Activated gamma-delta T cell (primary cell): ENCODE data around the gene MTFMT.
A peak's percentile ranks its signal among the peaks of the same experiment; 100 is the strongest.
"Not testable (repeated sequence)": the region's sequence is repeated elsewhere in the genome, so short reads cannot be mapped to it uniquely, and the experiment has no call there.

Source experiments
- DNase-seq: peaks from one replicate; lab custom pipeline; 2025; lab: John Stamatoyannopoulos, UW

Gene MTFMT

GRCh38 chr15:65060641-65061397 lies 31.4 kb upstream of the MTFMT start:
- DNase-seq: no peak

DNA sequence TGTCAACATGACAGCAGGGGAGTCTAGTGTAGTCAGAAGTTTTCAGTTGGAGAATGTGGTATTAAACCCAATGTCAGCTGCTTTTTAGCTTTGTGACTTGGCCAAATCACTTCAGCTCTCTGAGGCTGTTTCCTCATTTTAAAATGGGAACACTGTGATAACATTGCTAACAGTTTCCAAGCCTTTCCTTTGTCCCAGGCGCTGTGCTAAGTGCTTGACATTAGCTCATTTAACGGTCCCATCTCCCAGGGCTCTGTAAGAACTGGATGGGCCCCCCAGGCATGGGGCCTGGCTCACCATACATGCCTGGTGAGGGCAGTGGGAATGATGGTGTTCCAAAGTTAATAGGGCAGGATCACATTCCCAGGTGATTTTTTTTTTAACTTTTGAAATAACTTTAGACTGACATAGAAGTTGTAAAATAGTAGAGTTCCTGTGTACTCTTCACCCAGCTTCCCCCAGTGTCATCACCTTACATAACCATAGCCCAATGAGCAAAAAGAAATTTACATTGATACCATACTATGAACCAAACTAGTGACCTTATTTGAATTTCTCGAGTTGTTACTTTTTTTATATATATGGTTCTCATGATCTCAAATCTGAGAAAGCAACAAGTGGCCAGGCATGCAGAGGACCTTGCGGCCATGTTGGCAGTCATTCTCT lies 30.6 kb upstream of the MTFMT start:
- no peak for DNase-seq

- DNase-seq: no peak
Observed at GRCh38 chr15:65059369-65059750, 29.9 kb upstream of the MTFMT start.

DNA sequence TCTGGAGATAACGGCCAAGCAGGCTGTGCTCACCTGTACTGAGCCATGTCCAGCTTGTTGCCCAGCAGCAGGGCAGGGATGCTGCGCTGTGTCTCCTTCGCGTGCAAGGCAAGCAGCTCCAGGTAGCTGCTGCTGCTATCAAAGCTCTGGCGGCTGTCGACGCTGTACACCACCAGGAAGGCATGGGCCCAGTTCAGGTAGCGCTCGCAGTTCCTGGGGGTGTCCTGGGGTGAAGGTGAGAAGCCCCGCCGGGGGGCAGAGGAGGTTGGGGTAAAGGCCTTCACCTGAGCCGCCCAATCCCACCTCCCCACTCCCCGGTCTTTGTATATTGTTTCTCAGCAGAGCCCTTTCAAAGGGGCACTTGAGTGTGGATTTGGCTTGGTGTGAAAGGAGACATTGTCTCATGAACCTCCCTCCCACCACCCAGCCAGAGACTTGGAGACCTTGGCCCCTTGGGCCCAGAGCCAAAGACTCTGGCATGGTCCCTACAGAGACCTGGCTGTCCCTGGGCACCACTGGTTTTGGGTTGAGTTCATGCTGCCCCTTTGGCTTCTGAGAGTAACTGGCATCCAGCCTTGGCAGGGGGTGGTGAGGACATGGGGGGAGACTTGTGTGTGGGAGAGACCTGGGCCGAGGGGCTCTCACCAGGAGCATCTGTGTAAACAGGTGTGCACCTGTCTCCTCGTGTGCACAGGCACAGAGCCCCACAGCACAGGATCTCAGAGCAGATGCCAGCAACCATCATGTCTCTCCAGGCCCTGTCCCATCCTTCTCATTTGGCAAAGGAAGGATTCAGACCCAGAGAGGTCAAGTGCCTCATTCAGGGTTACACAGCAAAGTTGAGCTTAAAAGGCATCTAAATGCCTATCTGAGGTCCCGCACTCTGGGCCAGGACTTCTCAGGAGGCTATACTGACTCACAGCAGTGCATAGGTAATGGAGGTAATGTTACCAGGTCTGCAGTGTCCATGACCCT lies 29.2 kb upstream of the MTFMT start:
- no peak for DNase-seq

DNA sequence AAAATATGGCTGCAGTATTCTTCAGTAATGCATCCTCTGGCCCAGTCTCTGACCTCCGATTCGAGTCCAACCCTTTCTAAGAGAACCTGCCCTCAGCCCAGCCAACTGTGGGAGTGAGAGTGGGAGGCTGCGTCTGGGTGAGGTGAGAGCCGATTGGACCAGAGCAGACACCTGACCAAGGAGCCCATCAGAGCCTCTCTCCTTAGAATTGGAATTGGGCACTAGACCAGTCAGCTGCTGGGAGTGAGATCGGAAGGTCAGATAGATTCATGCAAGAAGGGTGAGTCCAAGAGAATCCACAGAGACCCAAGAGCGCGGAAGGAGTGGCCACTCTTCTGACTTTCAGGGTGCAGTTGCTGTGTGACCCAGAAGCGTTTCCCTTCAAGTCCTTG lies 28.1 kb upstream of the MTFMT start:
- DNase-seq: no peak

DNA sequence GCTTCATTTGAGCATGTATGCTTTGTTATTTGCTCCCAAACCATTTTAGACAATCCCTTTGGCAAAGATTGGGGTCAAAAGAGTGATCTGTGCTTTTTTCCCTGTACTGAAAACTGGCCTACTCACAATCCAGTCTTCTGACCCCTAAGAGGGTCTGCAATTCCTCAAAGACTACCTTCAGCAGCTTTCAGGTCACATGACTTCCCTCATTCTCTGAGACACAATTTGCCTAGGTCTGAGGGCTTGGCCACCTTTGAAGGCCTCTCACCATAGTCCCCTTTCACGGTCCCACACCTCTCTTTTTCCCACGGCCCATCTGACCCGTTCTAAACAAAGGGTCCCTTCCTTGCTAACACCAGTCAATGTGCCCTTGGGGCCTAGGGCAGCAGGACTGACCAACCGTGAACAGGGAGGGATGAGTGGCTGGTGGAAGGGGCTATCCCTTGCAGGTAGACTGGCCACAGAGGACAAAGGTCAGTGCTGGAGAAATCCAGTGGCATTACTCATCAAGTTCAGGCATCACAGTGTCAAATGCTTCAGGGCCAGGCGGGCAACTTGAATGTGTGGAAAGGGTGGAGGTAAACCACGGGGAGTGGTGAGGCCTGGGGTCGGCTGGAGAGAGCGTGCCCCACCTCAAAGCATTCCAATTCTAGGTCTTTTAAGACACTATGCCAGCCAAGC lies 27.6 kb upstream of the MTFMT start:
- no peak for DNase-seq

GRCh38 chr15:65056106-65056505 lies 26.7 kb upstream of the MTFMT start:
- no peak for DNase-seq

GRCh38 chr15:65055201-65055870 lies 25.9 kb upstream of the MTFMT start:
- DNase-seq: no peak

GRCh38 chr15:65054333-65055200 lies 25.1 kb upstream of the MTFMT start:
- no peak for DNase-seq

DNA sequence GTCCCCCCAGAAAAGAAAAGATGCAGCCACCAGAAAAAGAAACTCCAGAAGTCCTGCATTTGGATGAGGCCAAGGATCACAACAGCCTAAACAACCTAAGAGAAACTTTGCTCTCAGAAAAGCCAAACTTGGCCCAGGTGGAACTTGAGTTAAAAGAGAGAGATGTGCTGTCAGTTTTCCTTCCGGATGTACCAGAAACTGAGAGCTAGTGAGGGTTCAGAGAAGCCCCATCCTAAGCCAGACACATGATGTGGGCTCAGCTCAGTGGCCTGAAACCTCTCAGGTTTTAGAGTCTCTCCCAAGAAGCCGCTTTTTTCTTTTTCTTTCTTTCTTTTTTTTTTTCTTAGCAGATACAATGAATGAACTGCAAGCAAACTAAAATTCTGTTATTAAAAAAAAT lies 23.5 kb upstream of the MTFMT start:
- DNase-seq: no peak

- DNase-seq: no peak
Observed at GRCh38 chr15:65051266-65051665, 21.8 kb upstream of the MTFMT start.

GRCh38 chr15:65050270-65050669 lies 20.8 kb upstream of the MTFMT start:
- no peak for DNase-seq

DNA sequence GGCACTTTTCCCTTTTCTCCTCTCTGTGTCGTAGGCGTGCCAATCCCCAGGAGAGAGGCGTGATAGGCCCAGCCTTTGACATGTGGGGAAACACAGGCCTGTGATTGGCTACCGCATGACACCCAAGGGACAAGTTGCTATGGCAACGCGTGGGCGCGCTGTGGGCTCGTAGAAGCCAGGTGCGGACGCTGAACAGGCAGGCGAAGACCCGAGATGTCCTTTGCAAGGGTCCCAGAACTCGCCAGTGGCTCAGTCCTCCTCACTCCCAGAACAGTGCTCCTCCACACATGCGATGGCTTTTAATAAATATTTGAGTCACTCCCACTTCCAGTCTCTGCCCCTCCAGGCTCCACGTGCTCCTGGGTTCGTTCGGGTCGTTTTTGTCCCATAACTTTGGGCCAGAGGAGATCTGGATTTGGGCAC lies 20.0 kb upstream of the MTFMT start:
- DNase-seq: peak; percentile 55

- no peak for DNase-seq
Observed at GRCh38 chr15:65048241-65048640, 18.8 kb upstream of the MTFMT start.

- DNase-seq: no peak
Observed at GRCh38 chr15:65044724-65045481, 15.5 kb upstream of the MTFMT start, which contains the start of gene SLC51B. SLC51B (plus strand) TSS chr15:65045387; CDS start chr15:65050005, 4,618 bp downstream.

GRCh38 chr15:65044218-65044617 lies 14.8 kb upstream of the MTFMT start:
- not testable (repeated sequence) for DNase-seq

DNA sequence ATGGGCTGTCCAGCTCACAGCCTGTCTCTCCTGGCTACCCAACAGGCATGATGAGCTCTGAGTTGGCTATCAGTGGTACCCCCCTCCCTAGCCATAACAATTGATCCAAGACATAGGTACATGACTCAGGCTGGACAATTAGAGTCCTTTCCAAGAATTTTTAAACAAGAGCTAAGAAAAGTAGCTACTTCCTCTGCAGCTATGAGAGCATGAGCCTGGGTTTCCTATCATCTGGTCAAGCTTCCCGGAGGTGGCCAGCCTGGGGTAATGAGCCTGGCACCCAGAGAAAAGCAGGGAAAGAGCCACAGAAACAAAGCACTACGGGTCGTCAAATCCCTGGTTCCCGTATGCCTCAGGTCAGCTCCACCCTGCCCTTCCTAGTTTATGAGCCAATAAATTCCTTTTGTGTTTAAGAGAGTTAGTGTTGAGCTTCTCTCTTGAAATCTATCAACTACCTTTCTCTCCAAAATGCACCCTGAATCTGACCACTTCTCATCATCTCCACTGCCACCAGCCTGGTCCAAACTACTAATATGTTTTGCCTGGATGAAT lies 13.4 kb upstream of the MTFMT start:
- no peak for DNase-seq

DNA sequence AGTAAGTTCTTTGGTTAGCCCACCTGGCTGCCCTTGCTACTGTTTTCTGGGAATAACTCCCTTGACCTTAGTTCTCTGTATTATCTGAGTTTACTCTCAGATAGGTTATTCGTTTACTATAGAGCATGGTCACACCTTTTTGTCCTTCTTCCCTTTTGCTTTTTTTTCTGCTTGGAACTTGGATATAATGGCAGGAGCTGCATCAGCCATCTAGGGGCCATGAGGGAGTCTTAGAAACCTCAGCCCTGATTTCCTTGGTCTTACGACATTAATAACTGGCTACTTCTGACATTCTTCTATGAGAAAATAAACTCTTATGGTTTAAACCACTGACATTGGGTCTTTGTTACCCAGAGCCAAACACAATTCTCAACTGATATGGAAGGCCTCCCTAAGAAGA lies 12.3 kb upstream of the MTFMT start:
- no peak for DNase-seq

GRCh38 chr15:65040461-65040860 lies 11.0 kb upstream of the MTFMT start:
- DNase-seq: no peak
